Activated CD4-positive, CD25-positive, alpha-beta regulatory T cell (primary cell): ENCODE data around the gene EIF4E2.
"Not testable (repeated sequence)": the region's sequence is repeated elsewhere in the genome, so short reads cannot be mapped to it uniquely, and the experiment has no call there.

Experiments
- DNase-seq, 4 experiments: peaks; one replicate each; lab custom pipeline; 2025; lab: John Stamatoyannopoulos, UW

EIF4E2 gene

GRCh38 chr2:232568161-232568560, 17.7 kb downstream of the EIF4E2 start:
- DNase-seq = no peak

- no peak for DNase-seq
Observed at GRCh38 chr2:232569541-232569940, 19.1 kb downstream of the EIF4E2 start.

GRCh38 chr2:232570481-232570880, 20.0 kb downstream of the EIF4E2 start:
- not testable (repeated sequence) for DNase-seq

GRCh38 chr2:232571026-232571474, 20.6 kb downstream of the EIF4E2 start:
- no peak for DNase-seq

- DNase-seq = no peak
Observed at GRCh38 chr2:232573042-232573441, 22.6 kb downstream of the EIF4E2 start.

- DNase-seq = no peak
Observed at GRCh38 chr2:232573771-232574435, 23.4 kb downstream of the EIF4E2 start.

GRCh38 chr2:232574674-232575403, 24.4 kb downstream of the EIF4E2 start:
- DNase-seq = no peak

GRCh38 chr2:232575404-232575746, 24.9 kb downstream of the EIF4E2 start:
- no peak for DNase-seq

GRCh38 chr2:232576995-232577394, 26.5 kb downstream of the EIF4E2 start:
- no peak for DNase-seq

- DNase-seq = no peak
Observed at GRCh38 chr2:232577841-232578240, 27.4 kb downstream of the EIF4E2 start.

GRCh38 chr2:232578626-232579025, 28.1 kb downstream of the EIF4E2 start:
- no peak for DNase-seq

GRCh38 chr2:232580648-232580981, 30.1 kb downstream of the EIF4E2 start:
- DNase-seq = no peak

GRCh38 chr2:232581725-232582124, 31.2 kb downstream of the EIF4E2 start:
- DNase-seq = no peak

- DNase-seq = no peak
Observed at GRCh38 chr2:232584238-232584637, 33.7 kb downstream of the EIF4E2 start.

- no peak for DNase-seq
Observed at GRCh38 chr2:232586943-232587505, 36.5 kb downstream of the EIF4E2 start.

- DNase-seq = no peak
Observed at GRCh38 chr2:232587512-232587911, 37.0 kb downstream of the EIF4E2 start.

GRCh38 chr2:232588031-232588430, 37.5 kb downstream of the EIF4E2 start:
- no peak for DNase-seq

- DNase-seq = no peak
Observed at GRCh38 chr2:232588680-232589585, 38.4 kb downstream of the EIF4E2 start.

GRCh38 chr2:232592772-232593395, 42.4 kb downstream of the EIF4E2 start:
- no peak for DNase-seq

GRCh38 chr2:232593982-232594381, 43.5 kb downstream of the EIF4E2 start:
- no peak for DNase-seq

- DNase-seq = no peak
Observed at GRCh38 chr2:232597362-232598079, 47.0 kb downstream of the EIF4E2 start.
